ENCODE results near the gene UBE4B. TPM values are rescaled to one million over a fixed set of nuclear protein-coding genes. Genes with fewer than 3 reads are reported as not detected.
A peak's percentile ranks its signal among the peaks of the same experiment; 100 is the strongest.

Gene UBE4B
- polyA plus RNA-seq, 2 of the 4 experiments (the other 2 are of a cell fraction) = 13.5 to 15.1 TPM

GRCh38 chr1:10046356-10047085 is 13.8 kb downstream of the UBE4B start:
- Histone ChIP-seq H3K27ac (no peak overlapping the region), H3K4me2 (no peak overlapping the region), H3K4me1 (peaks cover 6% of the 10 kb centered on the region; the same call in 1 of the 3 replicates), H3K4me3 (no peak overlapping the region), H3K9me3 (no peaks in the 10 kb centered on the region)
- no peak for TF ChIP-seq RFX5 (IDR thresholded peaks at IDR 0.05)
- 94% methylated on average over 8 of the region's 8 CpGs for WGBS (ENCODE audit: missing lambda C conversion rate)
- peak in 1 of 2 experiments; percentile 25; a peak in 1 of 6 replicates for ATAC-seq
- ChIA-PET POLR2A (interaction anchor here (1.3 kb wide), 1 partner anchor 12 kb away, joined by 3 read pairs; no protein-coding TSS in a partner anchor), CTCF (interaction anchor here (1.3 kb wide), 1 partner anchor 17 kb away, joined by 3 read pairs; no protein-coding TSS in a partner anchor)
- FAIRE-seq = no peak
- DNase-seq (ENCODE audit: low read depth in 1 of 2, low spot score in 1 of 2) = no peak

- FAIRE-seq = no peak
- 96% methylated on average over 3 of the region's 3 CpGs for WGBS (ENCODE audit: missing lambda C conversion rate)
- CTCF ChIA-PET = no interaction called here
Measured at GRCh38 chr1:10048601-10049000, 15.8 kb downstream of the UBE4B start.

GRCh38 chr1:10050611-10051010 is 17.9 kb downstream of the UBE4B start:
- POLR2A ChIA-PET = no interaction called here
- CTCF ChIA-PET = interaction anchor here (0.7 to 0.9 kb wide), 2 partner anchors 8 to 1650 kb away, joined by 4 read pairs; no protein-coding TSS in a partner anchor
- DNase-seq (ENCODE audit: low read depth in 1 of 2, low spot score in 1 of 2) = no peak
- Histone ChIP-seq H3K27ac (no peak overlapping the region), H3K4me2 (no peak overlapping the region), H3K4me1 (peaks cover 10% of the 10 kb centered on the region), H3K4me3 (no peak overlapping the region), H3K9me3 (no peaks in the 10 kb centered on the region)
- WGBS (ENCODE audit: missing lambda C conversion rate) = 89% methylated on average over 3 of the region's 3 CpGs
- FAIRE-seq = no peak
- TF ChIP-seq CHD4 (IDR thresholded peaks at IDR 0.05; ENCODE audit: borderline replicate concordance) (no peak), RARB (CRISPR knock-in tag; IDR thresholded peaks at IDR 0.05) (no peak), KDM1A (IDR thresholded peaks at IDR 0.05; ENCODE audit: low read depth) (no peak), BCL3 (IDR thresholded peaks at IDR 0.05) (no peak), CBX8 (IDR thresholded peaks at IDR 0.05) (no peak), HEYL (CRISPR knock-in tag; IDR thresholded peaks at IDR 0.05) (no peak), HOXA7 (CRISPR knock-in tag; IDR thresholded peaks at IDR 0.05) (no peak), MYC (IDR thresholded peaks at IDR 0.05; ENCODE audit: borderline replicate concordance, low read length) (no peak), FOSB (CRISPR knock-in tag; IDR thresholded peaks at IDR 0.05) (no peak)
- no peak for ATAC-seq

More at GRCh38 chr1:10048601-10049000, 15.8 kb downstream of the UBE4B start:
- no peaks in the 10 kb centered on the region for H3K9me3 ChIP-seq
- no peak for ATAC-seq
- no peak for DNase-seq (ENCODE audit: low read depth in 1 of 2, low spot score in 1 of 2)
- no peak overlapping the region for H3K4me2 ChIP-seq
- POLR2A ChIA-PET = no interaction called here
- no peak overlapping the region for H3K4me3 ChIP-seq
- TF ChIP-seq ESRRA (IDR thresholded peaks at IDR 0.05; ENCODE audit: borderline replicate concordance, low read length) (no peak), CBX8 (IDR thresholded peaks at IDR 0.05) (no peak), ZFP36 (IDR thresholded peaks at IDR 0.05; ENCODE audit: borderline replicate concordance, partially characterized antibody) (no peak), RAD21 (conservative IDR thresholded peaks at IDR 0.05 in 1 of 2, IDR thresholded peaks at IDR 0.05 in 1 of 2) (no peak), RNF2 (IDR thresholded peaks at IDR 0.05; ENCODE audit: borderline replicate concordance, low read depth) (no peak), E2F6 (IDR thresholded peaks at IDR 0.05; ENCODE audit: borderline replicate concordance, low read depth) (no peak), KDM1A (IDR thresholded peaks at IDR 0.05; ENCODE audit: low read depth) (no peak), EP300 (IDR thresholded peaks at IDR 0.05) (no peak), HDAC2 (IDR thresholded peaks at IDR 0.05) (no peak), CHD4 (IDR thresholded peaks at IDR 0.05; ENCODE audit: borderline replicate concordance) (no peak), HOXB13 (CRISPR knock-in tag; IDR thresholded peaks at IDR 0.05; ENCODE audit: low read depth) (no peak), FOXS1 (CRISPR knock-in tag; IDR thresholded peaks at IDR 0.05) (no peak), KDM5A (IDR thresholded peaks at IDR 0.05) (no peak), MYC (IDR thresholded peaks at IDR 0.05; ENCODE audit: borderline replicate concordance, low read length) (no peak), FOSB (CRISPR knock-in tag; IDR thresholded peaks at IDR 0.05) (no peak), POLR2A (IDR thresholded peaks at IDR 0.05; ENCODE audit: low read length) (no peak)
- H3K27ac ChIP-seq = no peak overlapping the region
- peaks cover 6% of the 10 kb centered on the region; the same call in 1 of the 3 replicates for H3K4me1 ChIP-seq
